ENCODE data around the gene RITA1. TPM values are rescaled to one million over a fixed set of nuclear protein-coding genes. Genes with fewer than 3 reads are reported as not detected.

The RITA1 gene
- total and polyA plus RNA-seq, 12 donors, result 17.5 to 84.1 (median 36.7) TPM

- Histone ChIP-seq H3K4me3 (no peak overlapping the region), H3K4me1 (replicated peaks in 1 of 2) (peaks cover 0 to 8% of the 10 kb centered on the region in 2 donors), H3K36me3 (replicated peaks in 1 of 2) (peaks cover 0 to 65% of the 10 kb centered on the region in 2 donors), H3K9me3 (replicated peaks in 1 of 3) (no peaks in the 10 kb centered on the region), H3K27ac (no peak overlapping the region), H3K27me3 (no peaks in the 10 kb centered on the region)
- TF ChIP-seq POLR2A (IDR thresholded peaks at IDR 0.05), result no peak
- DNase-seq, result no peak
- WGBS, 4 donors, result 89 to 97% (median 93%) methylated on average over 6 to 7 of the region's 7 CpGs
- intact Hi-C loops (cut with DNase I), result loop anchor here in 1 of 2 donors (5.0 kb wide), 1 partner anchor 113 kb away; no protein-coding TSS in a partner anchor
Measured at GRCh38 chr12:113159937-113160336, 25.6 kb upstream of the RITA1 start.

- intact Hi-C loops (cut with DNase I), result no loop called here
- TF ChIP-seq CTCF (IDR thresholded peaks at IDR 0.05) (no peak), POLR2A (IDR thresholded peaks at IDR 0.05) (no peak)
- no peaks in the 10 kb centered on the region for H3K27me3 ChIP-seq
- H3K36me3 ChIP-seq (replicated peaks in 1 of 2), result peaks cover 0 to 81% of the 10 kb centered on the region in 2 donors
- no peaks in the 10 kb centered on the region for H3K9me3 ChIP-seq (replicated peaks in 1 of 3)
- peak in 4 of 7 donors; percentile 37 to 75 (median 58) for DNase-seq
- H3K4me1 ChIP-seq (replicated peaks in 1 of 2), result peaks cover 0 to 8% of the 10 kb centered on the region in 2 donors
- no peak overlapping the region for H3K4me3 ChIP-seq
- 54 to 71% (median 61%) methylated on average over 8 to 26 of the region's 26 CpGs for WGBS, 4 donors
- no peak overlapping the region for H3K27ac ChIP-seq
Measured at GRCh38 chr12:113161415-113162016, 24.0 kb upstream of the RITA1 start.

- peak; percentile 87 to 93 (median 92) for DNase-seq
- Histone ChIP-seq H3K4me3 (no peak overlapping the region), H3K27me3 (no peaks in the 10 kb centered on the region), H3K4me1 (replicated peaks in 1 of 2) (peaks cover 0 to 8% of the 10 kb centered on the region in 2 donors), H3K9me3 (replicated peaks in 1 of 3) (no peaks in the 10 kb centered on the region), H3K36me3 (replicated peaks in 1 of 2) (peaks cover 0 to 87% of the 10 kb centered on the region in 2 donors), H3K27ac (peak overlapping the region in 4 of 5 donors; percentile 48 to 81 (median 70))
- intact Hi-C loops (cut with DNase I), result no loop called here
- 61 to 86% (median 66%) methylated on average over 12 to 25 of the region's 25 CpGs for WGBS, 4 donors
- TF ChIP-seq POLR2A (IDR thresholded peaks at IDR 0.05) (no peak), CTCF (IDR thresholded peaks at IDR 0.05) (no peak)
Measured at GRCh38 chr12:113162102-113163029, 23.2 kb upstream of the RITA1 start.

GRCh38 chr12:113163030-113163360 lies 22.5 kb upstream of the RITA1 start:
- no peaks in the 10 kb centered on the region for H3K9me3 ChIP-seq (replicated peaks in 1 of 3)
- H3K27me3 ChIP-seq, result no peaks in the 10 kb centered on the region
- H3K36me3 ChIP-seq (replicated peaks in 1 of 2), result peaks cover 0 to 88% of the 10 kb centered on the region in 2 donors
- WGBS, 4 donors, result 46 to 84% (median 74%) methylated on average over 9 to 12 of the region's 12 CpGs
- no peak for DNase-seq
- H3K4me3 ChIP-seq, result no peak overlapping the region
- H3K4me1 ChIP-seq (replicated peaks in 1 of 2), result peaks cover 0 to 8% of the 10 kb centered on the region in 2 donors
- intact Hi-C loops (cut with DNase I), result no loop called here
- H3K27ac ChIP-seq, result peak overlapping the region in 3 of 5 donors; percentile 67 to 81 (median 74)
- TF ChIP-seq POLR2A (IDR thresholded peaks at IDR 0.05), result no peak
- no peak for TF ChIP-seq CTCF (IDR thresholded peaks at IDR 0.05)

Measured in adrenal gland (tissue), 12 donors.